ENCODE results near the gene DRP2. TPM values are rescaled to one million over a fixed set of nuclear protein-coding genes. Genes with fewer than 3 reads are reported as not detected.

Gene DRP2
- total and polyA plus RNA-seq, 12 donors = 0.04 to 0.32 (median 0.23) TPM; not detected in 4

DNA sequence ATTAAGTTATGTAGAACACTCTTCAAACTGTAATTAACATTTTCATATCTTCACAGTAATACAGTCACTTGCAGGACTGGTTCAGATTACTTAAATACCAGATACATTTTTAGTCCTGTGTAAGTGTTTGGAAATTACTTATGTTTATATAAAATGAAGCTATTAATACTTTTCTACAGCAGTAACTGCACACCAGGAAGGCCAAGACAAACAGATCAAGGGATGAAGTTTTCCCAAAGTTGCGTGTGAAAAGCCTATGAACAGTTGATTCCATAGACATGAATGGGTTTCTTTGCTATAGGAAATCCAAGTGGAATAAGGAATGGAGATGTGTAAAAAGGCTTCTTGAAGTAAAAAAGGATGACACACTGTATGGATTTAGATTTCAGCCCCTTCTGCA, 28.9 kb upstream of the DRP2 start:
- 79 to 89% (median 84%) methylated on average over 1 of the region's 1 CpG for WGBS, 4 donors
- no peak for DNase-seq
- H3K27ac ChIP-seq = no peak overlapping the region

DNA sequence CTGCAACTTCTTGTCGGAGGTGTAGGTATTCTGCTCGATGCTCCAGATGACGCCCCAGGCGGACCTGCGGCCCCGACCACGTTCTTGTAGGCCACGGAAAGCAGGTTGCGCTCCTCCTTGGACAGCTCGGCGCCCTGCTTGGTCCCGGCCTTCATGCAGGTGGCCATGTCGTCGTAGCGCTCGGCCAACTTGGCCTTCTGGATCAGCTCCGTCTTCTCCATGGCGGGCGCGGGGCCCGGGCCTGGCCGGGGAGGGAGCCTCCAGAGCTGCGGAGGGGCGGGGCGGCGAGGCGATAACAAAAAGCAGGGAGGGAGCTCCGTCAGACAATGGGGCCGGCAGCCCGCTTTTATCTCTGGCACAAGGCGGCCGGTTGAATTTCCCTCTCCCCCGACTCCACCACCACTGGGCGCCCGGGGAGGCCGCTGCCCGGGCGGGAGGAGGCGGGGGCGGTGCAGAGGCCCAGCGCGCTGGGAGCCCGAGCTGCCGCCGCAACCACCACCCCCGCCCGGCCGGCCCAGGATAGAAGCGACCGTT, 28.3 kb upstream of the DRP2 start:
- no peaks in the 10 kb centered on the region for H3K4me1 ChIP-seq (replicated peaks in 1 of 2)
- H3K9me3 ChIP-seq (replicated peaks in 1 of 3) = no peaks in the 10 kb centered on the region
- no peak overlapping the region for H3K27ac ChIP-seq
- H3K36me3 ChIP-seq (replicated peaks in 1 of 2) = no peaks in the 10 kb centered on the region
- TF ChIP-seq POLR2A (IDR thresholded peaks at IDR 0.05) = no peak
- TF ChIP-seq, protein P1, sequence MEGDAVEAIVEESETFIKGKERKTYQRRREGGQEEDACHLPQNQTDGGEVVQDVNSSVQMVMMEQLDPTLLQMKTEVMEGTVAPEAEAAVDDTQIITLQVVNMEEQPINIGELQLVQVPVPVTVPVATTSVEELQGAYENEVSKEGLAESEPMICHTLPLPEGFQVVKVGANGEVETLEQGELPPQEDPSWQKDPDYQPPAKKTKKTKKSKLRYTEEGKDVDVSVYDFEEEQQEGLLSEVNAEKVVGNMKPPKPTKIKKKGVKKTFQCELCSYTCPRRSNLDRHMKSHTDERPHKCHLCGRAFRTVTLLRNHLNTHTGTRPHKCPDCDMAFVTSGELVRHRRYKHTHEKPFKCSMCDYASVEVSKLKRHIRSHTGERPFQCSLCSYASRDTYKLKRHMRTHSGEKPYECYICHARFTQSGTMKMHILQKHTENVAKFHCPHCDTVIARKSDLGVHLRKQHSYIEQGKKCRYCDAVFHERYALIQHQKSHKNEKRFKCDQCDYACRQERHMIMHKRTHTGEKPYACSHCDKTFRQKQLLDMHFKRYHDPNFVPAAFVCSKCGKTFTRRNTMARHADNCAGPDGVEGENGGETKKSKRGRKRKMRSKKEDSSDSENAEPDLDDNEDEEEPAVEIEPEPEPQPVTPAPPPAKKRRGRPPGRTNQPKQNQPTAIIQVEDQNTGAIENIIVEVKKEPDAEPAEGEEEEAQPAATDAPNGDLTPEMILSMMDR (IDR thresholded peaks at IDR 0.05) = no peak
- peaks cover 38% of the 10 kb centered on the region for H3K27me3 ChIP-seq
- 18 to 56% (median 25%) methylated on average over 13 to 50 of the region's 50 CpGs for WGBS, 4 donors
- intact Hi-C loops (cut with DNase I) = no loop called here
- peak in 5 of 7 donors; percentile 11 to 20 (median 19) for DNase-seq
- no peak overlapping the region for H3K4me3 ChIP-seq

More for the DNA sequence above, 28.9 kb upstream of the DRP2 start:
- Histone ChIP-seq H3K9me3 (replicated peaks in 1 of 3) (no peaks in the 10 kb centered on the region), H3K36me3 (replicated peaks in 1 of 2) (no peaks in the 10 kb centered on the region), H3K27me3 (peaks cover 33% of the 10 kb centered on the region), H3K4me1 (replicated peaks in 1 of 2) (no peaks in the 10 kb centered on the region), H3K4me3 (no peak overlapping the region)
- TF ChIP-seq POLR2A (IDR thresholded peaks at IDR 0.05) = no peak
- TF ChIP-seq, protein P1 (IDR thresholded peaks at IDR 0.05) = no peak
- intact Hi-C loops (cut with DNase I) = no loop called here

DNA sequence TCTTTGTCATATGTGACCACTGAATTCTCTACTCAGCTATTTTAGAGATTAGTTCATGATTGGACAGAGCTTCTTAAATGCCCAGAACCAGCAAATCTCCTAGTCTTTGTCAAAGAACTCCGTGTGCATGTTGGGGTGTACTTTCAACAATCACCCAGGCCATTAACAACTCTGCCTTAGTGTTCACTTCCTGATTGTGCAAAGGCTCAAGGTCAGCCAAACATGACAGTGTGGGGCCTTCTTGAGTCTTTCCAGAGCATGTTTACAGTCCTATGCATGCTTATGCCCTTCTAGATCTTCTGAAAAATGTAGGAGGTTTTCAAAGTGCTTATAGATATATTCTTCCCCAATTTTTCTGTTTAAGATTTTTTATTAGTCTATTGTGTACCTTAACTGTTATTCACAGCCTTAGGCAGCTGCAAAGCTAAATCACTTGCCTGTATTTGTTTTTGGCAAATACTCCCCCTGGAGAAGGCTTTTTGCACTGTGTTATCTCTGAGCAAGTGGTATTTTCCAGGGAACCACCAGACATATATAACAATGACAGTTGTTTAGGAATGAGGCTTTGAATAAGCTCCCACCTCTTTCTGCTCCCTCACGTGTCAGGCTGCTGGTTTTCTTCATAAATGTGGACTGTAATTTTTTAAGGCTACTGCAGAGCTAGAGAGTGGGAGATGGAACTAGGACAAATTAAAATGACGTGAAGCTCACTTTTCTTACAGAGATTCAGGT, 24.0 kb upstream of the DRP2 start:
- no peaks in the 10 kb centered on the region for H3K4me1 ChIP-seq (replicated peaks in 1 of 2)
- no peak overlapping the region for H3K27ac ChIP-seq
- whole genome bisulfite sequencing, 4 donors = 53 to 93% (median 67%) methylated on average over 3 of the region's 3 CpGs
- intact Hi-C loops (cut with DNase I) = no loop called here
- H3K36me3 ChIP-seq (replicated peaks in 1 of 2) = no peaks in the 10 kb centered on the region
- no peaks in the 10 kb centered on the region for H3K9me3 ChIP-seq (replicated peaks in 1 of 3)
- peaks cover 36% of the 10 kb centered on the region for H3K27me3 ChIP-seq
- TF ChIP-seq POLR2A (IDR thresholded peaks at IDR 0.05) = no peak
- TF ChIP-seq, protein P1 (IDR thresholded peaks at IDR 0.05) = no peak
- DNase-seq = no peak
- H3K4me3 ChIP-seq = no peak overlapping the region

DNA sequence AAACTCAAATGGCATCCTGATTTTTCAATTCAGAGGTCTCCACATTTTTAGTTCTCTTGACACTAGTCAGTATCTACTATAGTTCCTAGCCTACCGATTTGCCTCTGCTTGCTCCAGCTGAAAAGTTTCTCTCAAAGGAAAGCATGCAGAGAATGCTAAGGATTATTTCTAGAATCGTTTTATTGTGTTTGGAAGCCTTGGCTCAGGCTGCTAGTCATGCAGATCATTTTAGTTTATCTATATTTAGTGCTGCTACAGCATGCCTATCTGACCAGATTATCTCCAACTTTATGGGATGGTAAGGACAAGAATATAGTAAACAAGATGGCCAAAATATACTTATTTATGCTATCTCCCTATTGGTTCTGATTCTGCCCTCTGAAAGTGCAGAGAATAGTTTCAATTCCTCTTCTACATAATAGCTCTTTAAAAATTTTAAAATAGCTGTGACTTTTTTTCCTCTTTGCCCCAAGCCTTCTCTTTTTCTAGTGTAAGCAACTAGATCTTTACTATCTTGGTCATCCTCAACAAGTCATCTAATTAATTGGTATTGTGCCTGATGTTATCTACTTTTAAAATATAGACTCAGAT, 15.7 kb upstream of the DRP2 start:
- no peak overlapping the region for H3K4me3 ChIP-seq
- TF ChIP-seq, protein P1 (IDR thresholded peaks at IDR 0.05) = no peak
- no peak for TF ChIP-seq POLR2A (IDR thresholded peaks at IDR 0.05)
- intact Hi-C loops (cut with DNase I) = no loop called here
- DNase-seq = no peak
- no peaks in the 10 kb centered on the region for H3K9me3 ChIP-seq (replicated peaks in 1 of 3)
- H3K36me3 ChIP-seq (replicated peaks in 1 of 2) = no peaks in the 10 kb centered on the region
- H3K27ac ChIP-seq = no peak overlapping the region
- H3K4me1 ChIP-seq (replicated peaks in 1 of 2) = no peaks in the 10 kb centered on the region
- 24 to 43% (median 36%) methylated on average over 2 of the region's 2 CpGs for WGBS, 4 donors
- peaks cover 32% of the 10 kb centered on the region for H3K27me3 ChIP-seq
